ENCODE results near the gene CTNNA3. TPM values are rescaled to one million over a fixed set of nuclear protein-coding genes. Genes with fewer than 3 reads are reported as not detected.

Gene CTNNA3
- total and polyA plus RNA-seq, 2 donors (not counting 3 experiments of a cell fraction or from before 2014, with no cell fraction given) = not detected

DNA sequence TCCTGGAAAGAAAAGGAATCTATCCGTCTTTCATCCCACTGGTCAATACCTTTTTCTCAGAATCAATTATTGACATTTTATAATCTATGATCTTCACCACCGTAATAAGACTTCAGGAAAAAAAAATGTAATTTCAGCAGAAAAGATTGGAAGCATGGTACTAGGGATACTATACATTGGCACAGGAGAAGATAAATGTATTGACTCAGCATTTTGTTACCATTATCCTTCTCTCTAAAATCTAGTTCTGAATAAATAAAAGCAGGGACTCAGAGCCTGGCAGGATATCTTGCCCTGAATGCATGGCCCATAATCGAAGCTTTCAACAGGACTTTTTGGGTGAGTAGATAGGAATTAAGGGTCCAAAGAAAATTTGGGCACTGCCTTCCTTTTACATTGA, 649.5 kb downstream of the CTNNA3 start:
- Histone ChIP-seq H2AFZ (ENCODE audit: low read depth, low read length) (no peak overlapping the region), H3K4me2 (ENCODE audit: insufficient read depth, low read length) (no peak overlapping the region), H3K27ac (ENCODE audit: insufficient read depth, low read depth, low read length) (no peak overlapping the region), H3K79me2 (ENCODE audit: control insufficient read depth, insufficient read depth, low read length) (no peaks in the 10 kb centered on the region), H3K9me1 (replicated peaks; ENCODE audit: control insufficient read depth, extremely low read depth, insufficient read depth, low read length) (no peaks in the 10 kb centered on the region), H3K9me3 (replicated peaks; ENCODE audit: control insufficient read depth, insufficient read depth, low read length) (no peaks in the 10 kb centered on the region), H3K4me3 (replicated peaks in 1 of 3; ENCODE audit: insufficient read depth in 1 of 3, low read depth in 1 of 3, low read length in 3 of 3) (no peak overlapping the region), H3K27me3 (ENCODE audit: control insufficient read depth in 2 of 2, insufficient read depth in 2 of 2, low read length in 2 of 2) (no peaks in the 10 kb centered on the region), H3K9ac (replicated peaks; ENCODE audit: extremely low read depth, insufficient read depth, low read length) (no peak overlapping the region), H3K36me3 (ENCODE audit: control insufficient read depth in 2 of 2, extremely low read depth in 1 of 2, insufficient read depth in 2 of 2, low read length in 2 of 2) (no peaks in the 10 kb centered on the region), H3K4me1 (ENCODE audit: control insufficient read depth, extremely low read depth, insufficient read depth, low read length) (no peaks in the 10 kb centered on the region), H4K20me1 (replicated peaks; ENCODE audit: control insufficient read depth, extremely low read depth, insufficient read depth, low read length) (no peaks in the 10 kb centered on the region)
- dilution Hi-C loops (cut with MboI; ENCODE audit: extremely low pct_ligation_motif_present, low sequenced_read_pairs) = no loop called here
- DNase-seq (ENCODE audit: low read depth, low spot score) (no peak), FAIRE-seq (no peak)
- intact Hi-C loops (cut with micrococcal nuclease) = no loop called here
- no TSS peak for BruUV-seq (replicated peaks)
- TF ChIP-seq POLR2AphosphoS5 (IDR thresholded peaks at IDR 0.05; ENCODE audit: insufficient read depth, low read depth, low read length) = no peak
- TF ChIP-seq, protein P1, sequence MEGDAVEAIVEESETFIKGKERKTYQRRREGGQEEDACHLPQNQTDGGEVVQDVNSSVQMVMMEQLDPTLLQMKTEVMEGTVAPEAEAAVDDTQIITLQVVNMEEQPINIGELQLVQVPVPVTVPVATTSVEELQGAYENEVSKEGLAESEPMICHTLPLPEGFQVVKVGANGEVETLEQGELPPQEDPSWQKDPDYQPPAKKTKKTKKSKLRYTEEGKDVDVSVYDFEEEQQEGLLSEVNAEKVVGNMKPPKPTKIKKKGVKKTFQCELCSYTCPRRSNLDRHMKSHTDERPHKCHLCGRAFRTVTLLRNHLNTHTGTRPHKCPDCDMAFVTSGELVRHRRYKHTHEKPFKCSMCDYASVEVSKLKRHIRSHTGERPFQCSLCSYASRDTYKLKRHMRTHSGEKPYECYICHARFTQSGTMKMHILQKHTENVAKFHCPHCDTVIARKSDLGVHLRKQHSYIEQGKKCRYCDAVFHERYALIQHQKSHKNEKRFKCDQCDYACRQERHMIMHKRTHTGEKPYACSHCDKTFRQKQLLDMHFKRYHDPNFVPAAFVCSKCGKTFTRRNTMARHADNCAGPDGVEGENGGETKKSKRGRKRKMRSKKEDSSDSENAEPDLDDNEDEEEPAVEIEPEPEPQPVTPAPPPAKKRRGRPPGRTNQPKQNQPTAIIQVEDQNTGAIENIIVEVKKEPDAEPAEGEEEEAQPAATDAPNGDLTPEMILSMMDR (IDR thresholded peaks at IDR 0.05; ENCODE audit: extremely low read depth in 1 of 2, insufficient read depth in 1 of 2, low read depth in 1 of 2, low read length in 2 of 2) = no peak
- TF ChIP-seq GATA2 (IDR thresholded peaks at IDR 0.05; ENCODE audit: insufficient read depth, insufficient read length, low read depth, low read length) = no peak
- TF ChIP-seq MYC (IDR thresholded peaks at IDR 0.05; ENCODE audit: low read depth, low read length) = no peak
- no peak for TF ChIP-seq FOS (IDR thresholded peaks at IDR 0.05; ENCODE audit: borderline replicate concordance, insufficient read depth, low read length)
- no peak for TF ChIP-seq JUN (IDR thresholded peaks at IDR 0.05; ENCODE audit: borderline replicate concordance, insufficient read depth, insufficient read length, low read depth)
- TF ChIP-seq POLR2A (IDR thresholded peaks at IDR 0.05; ENCODE audit: low read depth, low read length) = no peak
- TF ChIP-seq EZH2 (IDR thresholded peaks at IDR 0.05; ENCODE audit: borderline replicate concordance, low read depth, low read length, severe bottlenecking) = no peak
- TF ChIP-seq, protein P2, sequence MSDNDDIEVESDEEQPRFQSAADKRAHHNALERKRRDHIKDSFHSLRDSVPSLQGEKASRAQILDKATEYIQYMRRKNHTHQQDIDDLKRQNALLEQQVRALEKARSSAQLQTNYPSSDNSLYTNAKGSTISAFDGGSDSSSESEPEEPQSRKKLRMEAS (IDR thresholded peaks at IDR 0.05; ENCODE audit: insufficient read depth, insufficient read length) = no peak
- CTCF ChIA-PET = no interaction called here
- POLR2A ChIA-PET = no interaction called here
